Heart left ventricle (tissue), 16 donors: Measurements from ENCODE around the gene CMKLR1. TPM values are rescaled to one million over a fixed set of nuclear protein-coding genes. Genes with fewer than 3 reads are reported as not detected.

ENCODE experiments used
- ATAC-seq, 4 donors: fragments of 200-7000 bp; cut with Tn5 transposase; one replicate each; pipeline ENCODE4 v1.9.1; 2020 to 2022; ENCODE audit warnings: moderate library complexity in 4 of 4, mild to moderate bottlenecking in 3 of 4, moderate number of reproducible peaks in 1 of 4
- DNase-seq, 5 donors: peaks; one replicate each; pipeline ENCODE4 v3.0.0-alpha.2; 2020
- H3K27ac ChIP-seq, 12 donors: fragments of 200-600 bp; sonication (generic) in 4 of 12; one replicate each; pipeline versions ENCODE4 v1.5.0 to v1.8.0; 2016 to 2022; ENCODE audit warnings: mild to moderate bottlenecking in 2 of 12
- H3K27me3 ChIP-seq, 9 donors: fragments of 200-600 bp; sonication (generic) in 2 of 9; one replicate each; pipeline versions ENCODE4 v1.5.1 to v1.8.0; 2016 to 2022; ENCODE audit warnings: mild to moderate bottlenecking in 3 of 9
- H3K36me3 ChIP-seq, 9 donors: fragments of 200-600 bp; sonication (generic) in 2 of 9; one replicate each; pipeline versions ENCODE4 v1.5.0 to v1.8.0; 2018 to 2022; ENCODE audit warnings: mild to moderate bottlenecking in 2 of 9
- H3K4me1 ChIP-seq, 12 donors: fragments of 200-600 bp; sonication (generic) in 4 of 12; one replicate each; pipeline versions ENCODE4 v1.5.0 to v1.8.0; 2016 to 2022; ENCODE audit warnings: mild to moderate bottlenecking in 3 of 12
- H3K4me3 ChIP-seq, 12 donors: fragments of 200-600 bp; sonication (generic) in 4 of 12; one replicate each; pipeline versions ENCODE4 v1.5.0 to v1.8.0; 2017 to 2022; ENCODE audit warnings: mild to moderate bottlenecking in 9 of 12, moderate library complexity in 4 of 12
- H3K9me3 ChIP-seq, 12 donors: fragments of 200-600 bp; sonication (generic) in 4 of 12; one replicate each; pipeline versions ENCODE4 v1.5.0 to v1.8.0; 2016 to 2022; ENCODE audit warnings: mild to moderate bottlenecking in 1 of 12
- POLR2A ChIP-seq, 2 donors: fragments of 450-650 bp; IDR thresholded peaks; one replicate each; pipeline ENCODE4 v1.6.1; 2017; ENCODE audit warnings: antibody characterized with exemption in 2 of 2, mild to moderate bottlenecking in 2 of 2, moderate library complexity in 2 of 2
- WGBS, 4 donors: extraction: QIAGEN DNeasy Blood & Tissue Kit in 2 of 4; methylation state at CpG; one replicate each; pipeline versions ENCODE4 v1.1.5 to v1.1.7; 2013 to 2018; 5-methylcytosine and 5-hydroxymethylcytosine counted together
- intact Hi-C, 10 donors: fragments of 100-400 bp; cut with DNase I; formaldehyde crosslinking; loops; one replicate each; pipeline versions ENCODE4 v1.11.1 to v1.14.2; 2022
- polyA plus RNA-seq, 2 donors: library from polyadenylated mRNA; stranded (reverse); fragments of 200-250 nt; gene quantifications; one replicate each; pipeline ENCODE4 v1.2.3, GENCODE V29; 2013
- total RNA-seq, 9 donors: library from RNA; depleted of rRNA in 2 of 9; stranded (reverse); fragments of >200 nt in 2 of 9; fragmentation: NEBNext Ultra II Directional in 3 of 9; extraction: Animal tissue kit (Norgen Biotek cat#: 25700) in 3 of 9; gene quantifications; one replicate each; pipeline versions ENCODE4 v1.1.0 to v1.2.4, GENCODE V29; 2016 to 2023
- TF ChIP-seq, protein P1 (sequence below), 12 donors: fragments of 200-600 bp; sonication (generic) in 4 of 12; IDR thresholded peaks; one replicate each; pipeline versions ENCODE4 v1.5.0 to v1.8.0; 2018 to 2022; ENCODE audit warnings: antibody characterized with exemption in 12 of 12, mild to moderate bottlenecking in 5 of 12
- donor health status: ischemic (EF 13 %, LVEDD 7.1; RV severe dilation, severe dysfunction).
- donor health status: healthy with polysubstance abuse.
- donor health status: DM: no; HTN: yes; CAD: no.
- donor health status: DM: no; HTN: no; CAD: no.
- donor health status: ischemic (EF 25% LVEDD 6.9; RV normal size, moderate dysfunction).
- donor health status: ischemic (EF 25% LVEDD 5.7; RV mildly dilated, moderate dysfunction).
- donor health status: healthy.
- donor health status: DM: yes; HTN: yes; CAD: no.
- donor health status: ischemic (EF 35%, LVEDD 5.7; RV mildly dilated, moderate dysfunction).
- donor health status: nonischemic (EF 11% LVEDD 7.7; RV severe dilation, severe dysfunction).
- donor health status: DM: yes; HTN: yes; CAD: no.
- donor health status: PGD.
- donor health status: ischemic (EF 29% LVEDD 5.4; RV normal size, mild dysfunction).
- donor health status: nonischemic (EF 23%, LVEDD 6.1; RV moderate dilation, normal function).

Gene CMKLR1
- total and polyA plus RNA-seq, 11 donors: 2.0 to 47.3 (median 7.0) TPM

DNA sequence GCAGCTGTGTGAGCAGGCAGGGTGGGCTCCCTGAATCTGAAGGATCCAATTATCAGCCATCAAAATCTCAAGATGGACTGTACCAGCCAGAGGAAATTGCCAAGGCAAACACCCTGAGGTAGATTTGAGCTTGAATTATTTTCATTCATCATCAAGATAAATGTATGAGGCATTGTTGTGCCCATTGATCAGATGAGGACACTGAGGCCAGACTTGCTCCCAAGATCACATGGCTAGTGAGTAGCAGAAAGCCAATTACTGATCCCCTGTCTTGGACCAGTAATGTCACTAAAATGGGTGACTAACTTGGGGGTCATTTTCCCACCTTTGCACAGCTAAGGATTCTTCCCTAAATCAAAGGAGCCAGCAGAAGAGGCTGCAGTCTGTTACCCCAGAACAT, 20.9 kb upstream of the CMKLR1 start:
- Histone ChIP-seq H3K4me3 (no peak overlapping the region), H3K9me3 (no peaks in the 10 kb centered on the region), H3K36me3 (no peaks in the 10 kb centered on the region), H3K4me1 (no peaks in the 10 kb centered on the region), H3K27me3 (peaks cover 0 to 10% (median 0%) of the 10 kb centered on the region in 9 donors), H3K27ac (no peak overlapping the region)
- intact Hi-C loops: no loop called here
- no peak for ATAC-seq
- no peak for DNase-seq
- TF ChIP-seq, protein P1, sequence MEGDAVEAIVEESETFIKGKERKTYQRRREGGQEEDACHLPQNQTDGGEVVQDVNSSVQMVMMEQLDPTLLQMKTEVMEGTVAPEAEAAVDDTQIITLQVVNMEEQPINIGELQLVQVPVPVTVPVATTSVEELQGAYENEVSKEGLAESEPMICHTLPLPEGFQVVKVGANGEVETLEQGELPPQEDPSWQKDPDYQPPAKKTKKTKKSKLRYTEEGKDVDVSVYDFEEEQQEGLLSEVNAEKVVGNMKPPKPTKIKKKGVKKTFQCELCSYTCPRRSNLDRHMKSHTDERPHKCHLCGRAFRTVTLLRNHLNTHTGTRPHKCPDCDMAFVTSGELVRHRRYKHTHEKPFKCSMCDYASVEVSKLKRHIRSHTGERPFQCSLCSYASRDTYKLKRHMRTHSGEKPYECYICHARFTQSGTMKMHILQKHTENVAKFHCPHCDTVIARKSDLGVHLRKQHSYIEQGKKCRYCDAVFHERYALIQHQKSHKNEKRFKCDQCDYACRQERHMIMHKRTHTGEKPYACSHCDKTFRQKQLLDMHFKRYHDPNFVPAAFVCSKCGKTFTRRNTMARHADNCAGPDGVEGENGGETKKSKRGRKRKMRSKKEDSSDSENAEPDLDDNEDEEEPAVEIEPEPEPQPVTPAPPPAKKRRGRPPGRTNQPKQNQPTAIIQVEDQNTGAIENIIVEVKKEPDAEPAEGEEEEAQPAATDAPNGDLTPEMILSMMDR (IDR thresholded peaks at IDR 0.05): no peak
- TF ChIP-seq POLR2A (IDR thresholded peaks at IDR 0.05): no peak

DNA sequence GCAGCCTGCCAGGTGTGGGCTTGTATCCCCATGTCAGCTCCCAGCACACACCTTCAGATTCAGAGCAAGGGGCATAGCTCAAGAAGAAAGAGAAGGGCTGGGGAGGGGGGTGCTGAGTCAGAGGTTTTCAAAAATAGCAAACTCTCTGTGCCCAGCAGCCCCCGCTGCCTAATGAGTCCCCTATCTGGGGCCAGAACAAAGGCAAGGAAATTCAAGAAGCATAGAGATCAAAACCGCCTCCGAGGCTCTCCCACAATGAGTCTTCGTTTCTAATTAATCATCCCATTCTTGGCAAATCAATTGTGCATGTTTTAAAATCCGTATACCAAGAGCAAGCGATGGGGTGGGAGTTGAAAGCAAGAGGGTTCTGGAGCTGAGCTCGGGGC, 19.5 kb upstream of the CMKLR1 start:
- Histone ChIP-seq H3K4me1 (no peaks in the 10 kb centered on the region), H3K9me3 (no peaks in the 10 kb centered on the region), H3K27me3 (peaks cover 0 to 10% (median 0%) of the 10 kb centered on the region in 9 donors), H3K4me3 (no peak overlapping the region), H3K36me3 (no peaks in the 10 kb centered on the region), H3K27ac (no peak overlapping the region)
- WGBS, 4 donors: 74 to 79% (median 75%) methylated on average over 7 of the region's 7 CpGs
- TF ChIP-seq, protein P1 (IDR thresholded peaks at IDR 0.05): no peak
- no peak for TF ChIP-seq POLR2A (IDR thresholded peaks at IDR 0.05)
- DNase-seq: no peak
- intact Hi-C loops: no loop called here
- no peak for ATAC-seq

DNA sequence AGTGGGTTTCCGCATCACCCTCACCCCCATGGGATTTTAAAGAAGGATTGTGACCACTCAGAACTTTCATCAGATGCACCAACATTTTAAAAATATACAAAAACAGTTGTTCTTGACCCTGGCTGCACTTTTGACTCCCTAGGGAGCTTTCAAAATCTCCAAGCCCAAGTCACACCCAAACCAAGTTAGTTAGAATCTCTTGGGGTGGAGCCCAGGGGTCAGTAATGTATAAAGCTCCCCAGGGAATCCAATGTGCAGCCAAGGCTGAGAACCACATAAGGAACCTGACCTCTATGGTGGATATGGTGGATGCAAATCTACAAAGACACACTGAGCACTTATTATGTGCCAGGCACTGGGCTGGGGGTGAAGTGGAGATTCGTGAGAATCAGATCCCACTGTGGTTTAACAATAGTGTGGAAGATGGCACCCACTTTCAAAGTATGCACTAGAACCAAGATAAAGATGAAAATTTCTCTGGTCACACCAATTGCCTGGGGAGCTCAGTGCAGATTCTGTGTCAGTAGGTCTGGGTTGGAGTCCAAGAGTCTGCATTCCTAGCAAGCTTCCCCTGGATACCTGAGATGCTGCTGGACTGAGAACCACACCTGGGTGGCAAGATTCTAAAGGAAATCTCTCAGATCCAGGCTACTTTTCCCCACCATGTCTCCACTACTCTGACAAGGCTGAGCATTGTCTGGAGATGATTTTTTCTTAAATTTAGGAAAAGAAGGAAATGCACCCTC, 18.9 kb upstream of the CMKLR1 start:
- no peaks in the 10 kb centered on the region for H3K9me3 ChIP-seq
- no peak for DNase-seq
- no peak for ATAC-seq
- H3K4me1 ChIP-seq: no peaks in the 10 kb centered on the region
- TF ChIP-seq, protein P1 (IDR thresholded peaks at IDR 0.05): no peak
- TF ChIP-seq POLR2A (IDR thresholded peaks at IDR 0.05): no peak
- H3K27me3 ChIP-seq: peaks cover 0 to 10% (median 0%) of the 10 kb centered on the region in 9 donors
- H3K36me3 ChIP-seq: no peaks in the 10 kb centered on the region
- H3K4me3 ChIP-seq: no peak overlapping the region
- 72 to 82% (median 78%) methylated on average over 2 of the region's 2 CpGs for WGBS, 4 donors
- intact Hi-C loops: no loop called here
- H3K27ac ChIP-seq: no peak overlapping the region

DNA sequence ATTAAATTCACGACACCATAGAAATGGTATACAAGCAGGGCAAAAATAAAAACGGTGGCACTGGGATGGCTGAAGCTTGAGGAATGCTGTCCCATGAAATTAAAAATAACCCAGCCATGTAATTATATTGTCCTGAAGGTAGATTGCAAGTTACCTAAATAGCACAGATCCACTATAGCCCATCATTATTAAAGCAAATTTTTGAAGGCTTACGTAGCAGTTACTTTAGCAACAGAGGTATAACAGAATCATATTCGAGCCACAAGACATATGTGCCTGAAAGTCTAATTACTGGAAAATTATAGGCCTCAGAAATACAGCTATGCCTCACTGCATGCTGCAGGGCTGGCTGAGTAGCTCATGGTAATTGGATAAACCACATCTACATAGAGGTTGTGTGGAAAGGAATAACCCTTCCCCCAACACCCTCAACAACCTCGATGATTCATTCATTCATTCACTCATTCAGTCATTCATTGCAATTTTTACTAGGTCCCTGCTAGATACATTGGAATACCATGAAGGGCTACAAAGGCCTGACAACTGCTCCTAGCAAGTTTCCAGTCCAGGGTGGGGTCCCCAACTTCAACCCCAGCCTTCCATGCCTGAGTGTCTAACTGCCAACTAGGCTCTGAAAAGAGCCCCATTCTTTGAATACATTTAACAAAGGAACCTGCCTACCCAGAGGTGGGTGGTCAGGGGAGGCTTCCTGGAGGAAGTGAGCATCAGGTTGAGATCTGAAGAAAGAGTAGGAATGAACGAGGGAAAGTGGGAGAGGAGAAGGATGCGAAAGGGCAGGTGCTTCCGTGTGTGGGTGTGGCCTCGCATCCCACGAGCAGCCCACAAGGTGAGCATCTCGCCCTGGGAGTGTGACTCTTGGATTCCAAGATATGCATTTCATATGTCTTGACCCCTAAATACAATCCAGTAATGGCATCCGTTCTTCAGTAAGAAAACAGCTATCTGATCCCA, 18.0 kb upstream of the CMKLR1 start:
- 79 to 82% (median 81%) methylated on average over 12 of the region's 12 CpGs for WGBS, 4 donors
- Histone ChIP-seq H3K36me3 (no peaks in the 10 kb centered on the region), H3K4me1 (no peaks in the 10 kb centered on the region), H3K4me3 (no peak overlapping the region), H3K27me3 (peaks cover 0 to 10% (median 0%) of the 10 kb centered on the region in 9 donors), H3K9me3 (no peaks in the 10 kb centered on the region), H3K27ac (no peak overlapping the region)
- DNase-seq (no peak), ATAC-seq (no peak)
- TF ChIP-seq, protein P1 (IDR thresholded peaks at IDR 0.05): no peak
- TF ChIP-seq POLR2A (IDR thresholded peaks at IDR 0.05): no peak
- intact Hi-C loops: no loop called here
